ENCODE data around the gene VWA5B1. TPM values are rescaled to one million over a fixed set of nuclear protein-coding genes. Genes with fewer than 3 reads are reported as not detected.
A peak's percentile ranks its signal among the peaks of the same experiment; 100 is the strongest.
"Not testable (repeated sequence)": the region's sequence is repeated elsewhere in the genome, so short reads cannot be mapped to it uniquely, and the experiment has no call there.

VWA5B1 gene
- polyA plus RNA-seq (ENCODE audit: insufficient read length in 4 of 4) = 1 to 10 TPM in 3 of 4 donors, under 1 TPM in 1; 0.82 to 2.7 (median 2.0) TPM

DNA sequence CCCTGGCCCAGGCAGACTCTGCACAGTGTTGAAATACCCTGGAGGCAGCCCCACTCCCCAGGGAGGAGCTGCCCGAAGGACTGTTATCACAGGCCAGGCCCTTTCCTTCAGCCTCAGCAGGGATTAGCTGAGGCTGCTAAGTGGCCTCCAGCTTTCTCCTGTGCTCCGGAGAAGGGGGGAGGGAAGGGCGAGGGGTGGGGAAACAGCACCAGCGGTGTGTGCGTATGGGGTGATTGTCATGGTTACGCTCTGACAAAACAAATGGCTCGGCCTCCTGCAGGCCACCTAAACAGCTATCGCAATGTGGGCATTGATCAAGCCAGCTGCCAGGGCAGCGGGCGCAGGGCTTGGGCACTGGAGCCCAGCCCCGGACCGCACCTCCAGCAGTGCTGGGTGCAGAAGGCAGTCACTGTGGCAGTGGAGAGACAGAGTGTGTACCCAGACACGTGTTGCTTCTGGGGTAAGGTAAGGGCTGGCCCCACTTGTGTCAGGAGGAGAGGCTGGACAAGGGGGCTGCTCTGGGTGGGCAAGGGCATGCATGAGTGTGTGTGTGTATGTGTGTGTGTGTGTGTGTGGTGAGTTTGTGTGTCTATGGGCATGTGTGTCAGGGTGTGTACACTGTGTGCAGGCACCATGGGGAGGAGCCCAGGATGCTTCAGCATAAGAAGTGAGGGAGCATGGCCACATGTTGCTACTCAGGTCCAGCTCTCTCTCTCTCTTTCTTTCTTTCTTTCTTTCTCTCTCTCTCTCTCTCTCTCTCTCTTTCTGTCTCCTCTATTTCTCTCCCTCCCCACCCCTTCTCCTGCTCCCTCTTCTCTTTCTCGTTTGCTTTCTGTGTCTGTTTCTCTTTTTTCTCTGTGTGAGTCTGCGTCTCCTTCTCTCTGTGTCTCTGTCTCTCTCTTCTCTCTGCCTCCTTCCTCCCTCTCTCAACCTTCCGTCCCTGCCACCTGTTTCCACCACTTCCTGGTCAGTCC is at the start of gene VWA5B1:
TSS of gene VWA5B1 (plus strand) at position 252 of the 974 bp plus-strand sequence. CDS start 19,727 bp downstream, outside the sequence.
- DNase-seq (ENCODE audit: low read depth in 4 of 4, low spot score in 2 of 4) = peak in 1 of 4 donors; percentile 30

GRCh38 chr1:20242890-20243479 is 47.7 kb upstream of the VWA5B1 start:
- DNase-seq (ENCODE audit: low read depth in 4 of 4, low spot score in 2 of 4) = no peak

DNA sequence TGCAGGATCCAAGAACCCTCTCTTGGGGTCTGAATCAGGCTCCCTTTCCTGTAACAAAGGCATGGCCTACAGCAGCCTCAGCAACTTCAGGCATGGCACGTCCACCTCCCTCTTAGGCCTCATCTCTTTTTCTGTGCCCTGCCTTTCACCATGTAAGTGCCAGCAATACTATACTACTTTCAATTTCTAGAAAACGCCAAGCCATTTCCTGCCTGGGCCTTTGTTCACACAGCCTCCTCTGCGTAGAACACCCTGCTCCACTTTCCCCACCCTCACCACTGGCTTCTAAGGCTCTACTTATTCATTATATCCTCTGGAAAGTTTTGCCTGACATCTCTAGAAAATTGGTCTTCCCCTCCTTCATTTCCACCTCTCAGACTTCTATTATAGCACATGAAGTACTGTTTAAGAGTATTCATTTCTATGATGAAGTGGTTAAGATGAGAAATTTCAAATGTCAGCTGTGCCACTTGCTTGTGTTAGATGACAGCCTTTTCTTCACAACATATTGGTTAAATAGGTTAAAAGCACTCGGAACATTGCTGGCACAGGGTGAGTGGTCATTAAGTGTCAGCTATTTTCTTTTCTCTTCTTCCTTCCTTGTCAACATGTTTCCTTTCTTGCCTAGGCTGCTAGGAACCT is 41.6 kb upstream of the VWA5B1 start:
- no peak for DNase-seq (ENCODE audit: low read depth in 4 of 4, low spot score in 2 of 4)

- DNase-seq (ENCODE audit: low read depth in 4 of 4, low spot score in 2 of 4) = no peak
Measured at GRCh38 chr1:20250340-20250989, 40.2 kb upstream of the VWA5B1 start.

- DNase-seq (ENCODE audit: low read depth in 4 of 4, low spot score in 2 of 4) = no peak
Measured at GRCh38 chr1:20252587-20252986, 38.1 kb upstream of the VWA5B1 start.

GRCh38 chr1:20255666-20256065 is 35.0 kb upstream of the VWA5B1 start:
- no peak for DNase-seq (ENCODE audit: low read depth in 4 of 4, low spot score in 2 of 4)

DNA sequence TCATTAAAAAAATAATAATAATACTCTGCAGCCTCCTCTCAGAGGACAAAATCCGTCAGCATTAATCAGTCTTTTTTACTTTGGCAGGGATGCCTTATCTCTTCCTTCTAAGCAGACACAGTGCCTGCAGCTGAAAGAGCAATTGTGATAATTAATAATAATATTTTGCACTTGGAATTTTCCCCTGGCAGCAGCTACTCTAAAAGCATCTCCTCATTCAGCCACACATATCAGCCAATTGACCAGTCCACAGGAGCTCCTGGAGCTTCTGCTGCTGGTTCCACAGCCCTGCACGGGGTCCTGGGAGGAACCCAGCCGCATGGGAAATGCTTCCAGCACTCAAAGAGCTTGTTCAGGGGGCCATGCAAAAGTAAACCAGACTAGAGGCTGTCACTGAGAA is 31.0 kb upstream of the VWA5B1 start:
- no peak for DNase-seq (ENCODE audit: low read depth in 4 of 4, low spot score in 2 of 4)

GRCh38 chr1:20261095-20261494 is 29.6 kb upstream of the VWA5B1 start:
- DNase-seq (ENCODE audit: low read depth in 4 of 4, low spot score in 2 of 4) = no peak

- no peak for DNase-seq (ENCODE audit: low read depth in 4 of 4, low spot score in 2 of 4)
Measured at GRCh38 chr1:20262810-20263534, 27.7 kb upstream of the VWA5B1 start.

GRCh38 chr1:20265250-20265649 is 25.4 kb upstream of the VWA5B1 start:
- no peak for DNase-seq (ENCODE audit: low read depth in 4 of 4, low spot score in 2 of 4)

GRCh38 chr1:20266141-20266540 is 24.5 kb upstream of the VWA5B1 start:
- DNase-seq (ENCODE audit: low read depth in 4 of 4, low spot score in 2 of 4) = no peak

DNA sequence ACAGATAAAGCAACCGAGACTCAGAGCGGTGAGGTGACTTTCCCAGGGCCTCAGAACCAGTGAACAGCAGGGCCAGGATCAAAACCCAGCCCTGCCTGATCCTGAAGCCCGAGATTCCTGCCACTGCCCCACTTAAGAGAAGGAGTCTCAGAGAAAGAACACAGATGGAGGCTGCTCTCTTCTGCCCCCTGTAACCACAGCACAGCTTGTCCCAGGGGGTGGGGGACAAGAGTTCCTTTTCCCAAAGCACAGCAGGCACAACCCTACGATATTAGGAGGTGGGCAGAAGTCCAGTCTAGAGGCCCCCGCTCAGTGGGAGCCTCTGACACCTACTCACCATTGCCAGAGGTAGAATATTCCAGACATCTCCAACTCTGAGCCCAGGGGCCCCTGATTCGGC is 24.0 kb upstream of the VWA5B1 start:
- DNase-seq (ENCODE audit: low read depth in 4 of 4, low spot score in 2 of 4) = no peak

DNA sequence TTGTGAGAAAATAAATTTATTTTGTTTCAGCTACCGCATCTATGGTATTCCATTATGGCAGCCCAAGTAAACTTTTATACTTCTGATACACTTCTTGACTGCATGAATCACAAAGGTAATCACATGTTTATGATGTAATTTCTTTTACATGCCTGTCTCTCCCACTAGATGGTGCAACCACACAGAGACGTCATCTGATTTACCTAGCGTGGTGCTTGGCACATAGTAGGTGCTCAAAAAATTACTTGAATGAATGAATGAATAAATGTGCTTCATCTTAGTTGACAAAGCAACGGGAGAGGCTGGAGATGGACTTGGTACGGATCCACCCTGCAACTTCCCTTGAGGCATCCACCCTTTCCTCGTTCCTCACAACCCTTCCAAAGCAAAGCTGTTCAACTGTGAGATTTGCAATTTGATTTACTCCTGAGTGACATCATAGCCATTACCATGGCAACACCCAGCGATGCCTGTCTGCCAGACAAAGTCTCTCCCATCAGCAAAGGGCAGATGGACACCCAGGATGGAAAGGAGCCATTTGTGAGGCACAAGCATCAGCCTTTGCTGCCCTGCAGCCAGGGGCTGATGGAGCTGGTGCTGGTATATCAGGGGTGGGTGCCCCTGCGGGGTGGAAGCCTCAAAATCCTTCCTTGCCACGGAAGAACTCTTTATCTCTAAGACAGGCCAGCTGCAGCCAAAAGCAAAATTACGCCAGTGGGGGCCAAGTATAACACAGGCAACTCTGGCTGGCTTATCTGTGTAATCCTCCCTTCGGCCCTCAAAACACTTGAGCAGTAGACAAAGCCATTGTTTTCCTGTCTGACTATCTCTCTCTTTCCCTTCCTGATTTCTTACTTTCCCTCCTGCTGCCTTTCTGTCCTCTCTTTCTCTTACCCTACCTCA is 18.9 kb upstream of the VWA5B1 start:
- DNase-seq (ENCODE audit: low read depth in 4 of 4, low spot score in 2 of 4) = no peak

- DNase-seq (ENCODE audit: low read depth in 4 of 4, low spot score in 2 of 4) = not testable (repeated sequence)
Measured at GRCh38 chr1:20273716-20274115, 17.0 kb upstream of the VWA5B1 start.

- no peak for DNase-seq (ENCODE audit: low read depth in 4 of 4, low spot score in 2 of 4)
Measured at GRCh38 chr1:20275319-20275925, 15.3 kb upstream of the VWA5B1 start.

- no peak for DNase-seq (ENCODE audit: low read depth in 4 of 4, low spot score in 2 of 4)
Measured at GRCh38 chr1:20276485-20277159, 14.1 kb upstream of the VWA5B1 start.

DNA sequence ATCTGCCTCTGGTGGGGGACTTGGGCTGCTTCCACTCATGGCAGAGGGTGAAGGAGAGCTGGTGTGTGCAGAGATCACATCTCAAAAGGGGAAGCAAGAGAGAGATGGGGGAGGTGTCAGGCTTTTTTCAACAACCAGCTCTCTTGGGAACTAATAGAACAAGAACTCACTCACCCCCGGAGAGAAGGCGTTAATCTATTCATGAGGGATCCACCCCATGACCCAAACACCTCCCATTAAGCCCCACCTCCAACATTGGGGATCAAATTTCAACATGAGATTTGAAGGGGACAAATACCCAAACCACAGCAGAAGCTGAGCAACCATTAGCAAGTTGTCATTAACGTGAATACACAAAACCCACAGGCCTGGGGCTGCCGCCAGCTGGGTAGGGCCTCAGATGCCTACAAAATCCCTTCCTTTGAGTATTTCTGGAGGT is 12.0 kb upstream of the VWA5B1 start:
- no peak for DNase-seq (ENCODE audit: low read depth in 4 of 4, low spot score in 2 of 4)

DNA sequence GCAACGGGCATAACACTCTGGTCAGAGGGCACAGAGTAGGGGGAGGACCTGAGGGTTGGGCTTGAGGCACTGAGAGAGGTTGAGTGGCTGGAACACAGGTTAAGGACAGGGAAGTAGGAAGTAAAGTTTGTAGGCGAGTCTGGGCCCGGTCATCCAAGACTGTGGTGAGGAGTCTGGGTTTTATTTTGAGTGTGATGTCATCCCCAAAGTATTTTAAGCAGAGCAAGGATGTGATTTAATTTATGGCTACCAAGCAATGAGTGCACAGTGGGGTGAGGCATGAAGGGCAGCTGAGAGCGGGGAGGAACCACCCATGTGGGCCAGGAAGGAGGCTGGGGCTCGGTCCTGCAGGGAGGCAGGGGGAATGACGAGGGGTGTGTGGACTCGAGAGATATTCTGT is 11.2 kb upstream of the VWA5B1 start:
- no peak for DNase-seq (ENCODE audit: low read depth in 4 of 4, low spot score in 2 of 4)
